ENCODE data around the gene ACADL.

The ACADL gene

GRCh38 chr2:210224941-210225672 is at the start of gene ACADL:
Gene ACADL, minus strand, starts transcription at chr2:210225447. Its CDS starts 184 bp downstream, at chr2:210225263.
- no peak for DNase-seq (ENCODE audit: low spot score)

GRCh38 chr2:210271300-210271699 is 46.1 kb upstream of the ACADL start:
- no peak for DNase-seq (ENCODE audit: low spot score)

- DNase-seq (ENCODE audit: low spot score) = no peak
These were observed 43.9 kb upstream of the ACADL start for GRCh38 chr2:210269148-210269547.

GRCh38 chr2:210268281-210268680 is 43.0 kb upstream of the ACADL start:
- no peak for DNase-seq (ENCODE audit: low spot score)

DNA sequence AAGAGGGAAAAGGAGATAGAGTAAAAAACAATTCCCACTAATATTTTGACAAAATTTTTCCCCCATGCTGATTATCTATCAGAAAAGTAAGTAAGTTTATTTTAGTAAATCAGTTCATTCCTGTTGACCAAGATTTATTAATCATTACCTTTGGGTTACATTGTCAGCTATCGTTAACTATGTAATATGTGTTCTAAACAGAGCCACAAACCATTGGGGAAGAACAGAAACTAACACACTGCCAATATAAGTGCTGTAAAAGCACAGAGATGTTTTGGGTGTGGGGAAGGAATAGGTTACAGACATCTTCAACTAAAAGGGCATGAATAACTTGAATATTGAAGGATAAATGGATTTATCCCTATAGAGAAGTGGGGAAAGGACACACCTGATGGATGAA is 42.5 kb upstream of the ACADL start:
- no peak for DNase-seq (ENCODE audit: low spot score)

DNA sequence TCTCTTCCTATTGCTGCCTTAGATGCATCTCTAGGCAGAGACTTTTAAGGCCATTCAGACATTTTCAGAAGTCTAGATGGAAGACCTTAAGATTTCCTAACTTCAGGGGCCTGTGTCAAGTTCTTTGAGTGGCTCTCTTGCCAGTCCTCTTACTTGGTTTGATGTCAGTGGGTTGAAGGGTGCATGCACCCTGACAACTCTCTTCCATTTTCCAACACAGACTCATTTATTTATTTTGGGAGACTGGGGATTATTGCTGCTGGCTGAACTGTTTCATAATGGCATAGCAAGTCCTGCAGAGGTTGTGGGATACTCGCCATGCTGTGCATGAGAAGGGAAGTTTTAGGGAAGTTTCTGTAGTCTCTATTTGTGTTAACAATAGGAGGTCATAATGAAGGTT is 39.0 kb upstream of the ACADL start:
- no peak for DNase-seq (ENCODE audit: low spot score)

GRCh38 chr2:210263841-210264240 is 38.6 kb upstream of the ACADL start:
- no peak for DNase-seq (ENCODE audit: low spot score)

GRCh38 chr2:210262036-210262435 is 36.8 kb upstream of the ACADL start:
- no peak for DNase-seq (ENCODE audit: low spot score)

DNA sequence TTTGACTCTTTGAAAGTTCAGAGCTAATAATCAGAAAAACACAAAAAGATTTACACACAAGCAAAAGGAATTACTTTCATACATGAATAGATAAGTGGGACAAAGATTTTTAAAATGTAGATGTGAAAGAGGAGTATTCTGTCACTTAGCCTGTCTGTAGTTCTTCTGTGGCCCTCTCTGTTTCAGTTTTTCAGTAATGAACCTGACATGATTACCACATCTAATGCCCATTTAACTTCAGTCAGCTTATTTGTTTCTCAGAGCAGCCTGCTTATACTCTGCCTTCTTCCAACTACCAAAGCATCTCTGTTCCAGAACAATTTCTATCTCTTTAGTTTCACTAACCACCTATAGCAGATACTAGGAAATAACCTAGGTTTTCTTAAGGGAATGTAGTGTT is 34.4 kb upstream of the ACADL start:
- DNase-seq (ENCODE audit: low spot score) = no peak

DNA sequence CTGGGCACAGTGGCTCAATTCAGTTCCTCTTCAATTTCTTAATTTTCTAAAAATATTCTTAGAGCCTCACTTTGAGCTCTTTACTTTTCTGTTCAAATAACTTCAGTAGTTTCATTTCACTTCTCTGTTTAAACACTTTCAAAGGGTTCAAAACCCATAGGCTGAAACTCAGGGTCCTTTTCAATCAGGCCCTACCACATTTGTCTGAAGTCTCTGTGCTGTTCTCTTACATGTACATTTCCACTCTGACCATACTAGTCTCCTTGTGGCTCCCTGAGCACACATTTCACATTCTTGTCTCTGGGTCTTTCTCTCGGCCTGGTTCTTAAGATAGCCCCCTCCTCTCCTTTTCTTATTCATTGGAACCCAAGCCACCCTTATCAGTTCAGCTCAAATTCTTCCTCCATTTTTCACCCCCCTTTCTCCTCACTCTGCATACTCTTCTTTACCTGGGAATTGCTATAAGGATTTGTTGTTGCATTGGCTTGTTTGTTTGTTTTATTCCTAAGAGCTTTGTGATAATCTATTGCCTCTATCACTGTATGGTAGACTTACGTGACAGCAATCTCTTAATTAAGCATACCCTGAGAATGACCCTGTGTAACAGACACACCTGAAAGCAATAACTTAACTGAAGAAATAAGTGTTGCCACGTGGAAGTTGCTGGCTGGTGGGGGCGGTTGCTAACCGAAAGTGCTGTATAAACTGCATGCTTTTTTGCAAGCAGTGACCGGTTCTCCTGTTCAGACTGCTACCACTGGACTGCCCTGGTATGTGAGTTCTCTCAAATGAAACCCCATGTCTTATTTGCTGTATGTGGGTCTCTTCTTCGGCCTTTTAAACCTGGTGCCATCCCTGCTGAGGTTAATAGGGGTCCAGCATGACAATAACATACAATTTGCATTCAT is 27.7 kb upstream of the ACADL start:
- no peak for DNase-seq (ENCODE audit: low spot score)

GRCh38 chr2:210250622-210251021 is 25.4 kb upstream of the ACADL start:
- DNase-seq (ENCODE audit: low spot score) = no peak

GRCh38 chr2:210233487-210233886 is 8.2 kb upstream of the ACADL start:
- DNase-seq (ENCODE audit: low spot score) = no peak

DNA sequence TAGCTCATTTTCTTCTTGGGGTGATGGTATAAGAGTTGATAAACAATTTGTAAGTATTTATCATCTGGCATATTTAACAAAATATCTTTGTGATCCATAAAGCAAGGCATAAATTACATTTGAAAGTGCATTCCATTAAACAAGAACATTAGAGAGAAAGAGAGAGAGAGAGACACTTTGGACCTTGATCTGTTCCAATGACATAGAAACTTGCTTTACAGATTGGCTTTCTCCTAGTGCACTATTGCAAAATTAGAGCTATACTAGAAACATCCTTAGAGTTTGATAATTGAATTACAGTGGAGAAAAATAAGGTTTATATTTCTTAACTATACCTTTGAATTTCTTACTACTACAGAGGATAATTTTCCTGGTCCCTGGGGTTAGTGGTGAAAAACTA is 5.7 kb upstream of the ACADL start:
- DNase-seq (ENCODE audit: low spot score) = no peak

GRCh38 chr2:210230518-210230917 is 5.3 kb upstream of the ACADL start:
- DNase-seq (ENCODE audit: low spot score) = no peak

GRCh38 chr2:210228586-210228985 is 3.3 kb upstream of the ACADL start:
- no peak for DNase-seq (ENCODE audit: low spot score)

DNA sequence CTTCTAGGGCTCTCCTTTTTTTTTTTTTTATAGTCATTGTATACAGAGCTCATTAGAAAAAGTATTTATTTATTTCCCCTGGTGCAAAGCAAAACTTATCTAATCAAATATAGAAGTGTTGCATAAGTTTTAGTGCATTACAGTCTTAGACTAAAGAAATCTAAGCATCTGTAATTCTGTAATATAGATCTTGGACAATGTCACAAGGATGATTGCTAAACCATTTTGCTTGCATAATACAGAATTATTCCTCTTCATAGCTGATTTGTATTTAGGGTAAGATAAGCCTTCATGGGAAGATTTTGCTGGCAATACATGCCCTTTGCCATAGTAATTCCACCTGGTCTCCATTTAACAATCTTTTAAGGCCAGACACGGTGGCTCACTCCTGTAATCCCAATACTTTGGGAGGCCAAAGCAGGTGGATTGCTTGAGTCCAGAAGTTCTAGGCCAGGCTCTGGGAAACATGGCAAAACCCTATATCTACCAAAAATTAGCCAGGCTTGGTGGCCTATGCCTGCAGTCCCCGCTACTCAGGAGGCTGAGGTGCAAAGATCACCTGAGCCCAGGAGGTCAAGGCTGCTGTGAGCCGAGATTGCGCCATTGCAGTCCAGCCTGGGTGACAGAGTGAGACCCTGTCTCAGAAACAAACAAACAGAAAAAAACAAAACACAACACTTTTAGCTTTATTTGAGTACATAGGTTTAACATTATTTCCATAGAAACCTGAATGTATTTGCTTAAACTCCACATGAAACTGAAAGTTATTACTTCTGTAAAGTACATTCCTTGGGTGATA is 2.2 kb upstream of the ACADL start:
- DNase-seq (ENCODE audit: low spot score) = no peak

DNA sequence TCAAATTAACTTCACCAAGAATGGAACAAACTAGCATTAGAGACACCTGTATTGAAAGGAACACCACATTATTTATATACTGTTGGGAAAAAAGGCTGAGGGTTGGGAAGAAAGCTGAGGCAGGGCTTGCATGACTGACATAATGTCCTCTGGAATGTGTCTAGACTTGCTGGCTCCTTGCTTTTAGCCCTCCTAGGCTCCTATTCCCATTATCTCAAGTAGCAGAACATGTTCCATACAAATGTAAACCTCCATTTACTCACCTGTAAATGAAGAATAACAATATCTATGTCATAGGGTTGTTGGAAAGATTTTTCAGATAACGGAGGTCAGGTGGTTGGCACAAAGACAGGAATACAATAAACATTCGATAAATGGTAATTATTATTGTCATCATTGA is 976 bp upstream of the ACADL start:
- DNase-seq (ENCODE audit: low spot score) = no peak

DNA sequence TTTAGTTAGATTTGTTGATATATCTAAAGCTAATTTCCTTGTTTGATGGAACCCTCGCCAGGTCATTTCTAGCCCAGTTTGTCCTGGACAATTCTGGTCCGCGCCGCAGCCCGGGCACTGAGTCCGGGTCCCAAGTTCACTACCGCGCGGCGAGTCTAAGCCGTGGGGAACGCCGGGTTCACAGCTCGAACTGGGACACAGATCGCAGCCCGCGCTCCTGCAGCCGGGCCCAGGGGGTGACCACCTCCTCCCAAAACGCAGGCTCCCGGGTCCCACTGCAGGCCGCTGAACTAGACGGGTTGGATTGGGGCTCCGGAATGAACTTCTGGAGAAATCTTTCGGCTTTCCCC is 681 bp downstream of the ACADL start:
- no peak for DNase-seq (ENCODE audit: low spot score)

- no peak for DNase-seq (ENCODE audit: low spot score)
These were observed 10.1 kb downstream of the ACADL start for GRCh38 chr2:210215120-210215519.

DNA sequence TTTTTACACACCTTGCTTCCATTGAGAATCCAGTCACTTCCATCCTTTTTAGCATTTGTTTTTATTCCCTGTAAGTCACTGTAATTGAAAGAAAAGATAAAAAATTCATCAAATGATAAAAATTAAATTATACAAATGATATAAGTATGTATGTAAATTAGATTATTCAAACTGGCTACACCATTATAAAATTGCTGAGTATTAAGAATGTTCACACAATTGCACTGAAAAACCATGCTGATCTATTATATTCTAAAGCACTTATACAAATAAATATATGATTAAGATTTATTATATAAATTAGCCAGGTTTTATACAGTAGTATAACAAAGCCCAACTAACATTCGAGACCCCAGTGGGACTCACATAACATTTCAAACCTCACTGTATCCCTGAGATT is 15.1 kb downstream of the ACADL start:
- DNase-seq (ENCODE audit: low spot score) = no peak

GRCh38 chr2:210207929-210208328 is 17.3 kb downstream of the ACADL start:
- DNase-seq (ENCODE audit: low spot score) = no peak

GRCh38 chr2:210203558-210203957 is 21.7 kb downstream of the ACADL start:
- no peak for DNase-seq (ENCODE audit: low spot score)

DNA sequence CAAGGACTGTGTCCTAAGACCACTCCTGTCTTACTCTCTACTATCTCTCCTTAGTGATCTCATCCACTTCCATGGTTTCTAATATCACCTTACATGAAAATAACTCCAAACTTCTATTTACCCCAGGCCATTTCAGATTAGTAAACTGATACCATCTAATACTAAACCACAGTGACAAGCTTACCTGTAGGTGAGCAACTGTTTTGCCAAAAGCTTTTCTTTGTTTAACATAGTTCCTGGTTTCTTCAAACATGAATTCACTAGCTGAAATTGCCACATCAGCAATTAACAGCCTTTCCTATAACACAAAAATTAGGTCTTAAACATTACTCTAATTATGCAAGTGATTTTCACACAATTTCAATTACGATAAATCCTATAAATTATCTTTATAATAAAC is 22.1 kb downstream of the ACADL start:
- DNase-seq (ENCODE audit: low spot score) = no peak
